Measurements from ENCODE around the gene CHP1.

DNA sequence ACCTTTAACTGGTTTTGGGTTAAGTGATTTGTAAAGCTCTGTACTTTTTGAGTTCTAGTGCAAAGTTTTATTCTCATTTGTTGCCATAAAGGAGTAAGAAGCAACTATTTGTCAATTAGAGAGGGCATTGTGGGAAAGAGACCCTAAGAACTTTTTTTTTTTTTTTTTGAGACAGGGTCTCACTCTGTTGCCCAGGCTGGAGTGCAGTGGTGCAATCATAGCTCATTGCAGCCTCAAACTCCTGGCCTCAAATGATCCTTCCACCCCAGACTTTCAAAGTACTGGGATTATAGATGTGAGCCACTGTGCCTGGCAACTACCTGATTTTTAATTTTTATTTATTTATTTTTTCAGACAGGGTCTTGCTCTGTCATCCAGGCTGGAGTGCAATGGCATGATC lies 4.9 kb downstream of the CHP1 start:
- TF ChIP-seq, protein P1, sequence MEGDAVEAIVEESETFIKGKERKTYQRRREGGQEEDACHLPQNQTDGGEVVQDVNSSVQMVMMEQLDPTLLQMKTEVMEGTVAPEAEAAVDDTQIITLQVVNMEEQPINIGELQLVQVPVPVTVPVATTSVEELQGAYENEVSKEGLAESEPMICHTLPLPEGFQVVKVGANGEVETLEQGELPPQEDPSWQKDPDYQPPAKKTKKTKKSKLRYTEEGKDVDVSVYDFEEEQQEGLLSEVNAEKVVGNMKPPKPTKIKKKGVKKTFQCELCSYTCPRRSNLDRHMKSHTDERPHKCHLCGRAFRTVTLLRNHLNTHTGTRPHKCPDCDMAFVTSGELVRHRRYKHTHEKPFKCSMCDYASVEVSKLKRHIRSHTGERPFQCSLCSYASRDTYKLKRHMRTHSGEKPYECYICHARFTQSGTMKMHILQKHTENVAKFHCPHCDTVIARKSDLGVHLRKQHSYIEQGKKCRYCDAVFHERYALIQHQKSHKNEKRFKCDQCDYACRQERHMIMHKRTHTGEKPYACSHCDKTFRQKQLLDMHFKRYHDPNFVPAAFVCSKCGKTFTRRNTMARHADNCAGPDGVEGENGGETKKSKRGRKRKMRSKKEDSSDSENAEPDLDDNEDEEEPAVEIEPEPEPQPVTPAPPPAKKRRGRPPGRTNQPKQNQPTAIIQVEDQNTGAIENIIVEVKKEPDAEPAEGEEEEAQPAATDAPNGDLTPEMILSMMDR (IDR thresholded peaks at IDR 0.05), result no peak
- TF ChIP-seq ZFX (IDR thresholded peaks at IDR 0.05; ENCODE audit: borderline replicate concordance), result no peak

Measured in 22Rv1 (cell line).